Cardiac muscle cell (in vitro differentiated cells and primary cell): ENCODE measurements around the gene ALCAM. TPM values are rescaled to one million over a fixed set of nuclear protein-coding genes. Genes with fewer than 3 reads are reported as not detected.
A peak's percentile ranks its signal among the peaks of the same experiment; 100 is the strongest.

ENCODE experiments used
- DNase-seq, 2 donors: peaks; one replicate each; pipeline versions ENCODE4 v3.0.0 to v3.0.0-alpha.2; 2010 to 2017; ENCODE audit warnings: low read depth in 1 of 2, low spot score in 1 of 2
- H3K27ac ChIP-seq: fragments of 200-600 bp; sonication (generic); 2 replicates; pipeline ENCODE4 v1.5.1; 2016
- H3K27me3 ChIP-seq: fragments of 200-600 bp; sonication (generic); 2 replicates; pipeline ENCODE4 v1.6.0; 2016; ENCODE audit warnings: control low read depth
- H3K36me3 ChIP-seq: fragments of 200-600 bp; sonication (generic); 2 replicates; pipeline ENCODE4 v1.5.1; 2016; ENCODE audit warnings: control low read depth
- H3K4me1 ChIP-seq: fragments of 200-600 bp; sonication (generic); 2 replicates; pipeline ENCODE4 v1.8.1; 2017; ENCODE audit warnings: low read depth, mild to moderate bottlenecking, mixed run types
- H3K4me3 ChIP-seq: fragments of 200-600 bp; sonication (generic); 2 replicates; pipeline ENCODE4 v1.5.1; 2016; ENCODE audit warnings: mild to moderate bottlenecking
- H3K9me3 ChIP-seq: fragments of 200-600 bp; sonication (generic); 2 replicates; pipeline ENCODE4 v1.5.1; 2017; ENCODE audit warnings: low read depth, mild to moderate bottlenecking, control low read depth
- polyA plus RNA-seq: library from polyadenylated mRNA; unstranded; fragments of >200 nt; fragmentation: Nextera tagmentation; extraction: Ambion mirVana; gene quantifications from 2 replicates; pipeline ENCODE4 v1.2.1, GENCODE V29; 2016
- total RNA-seq: library from RNA; depleted of rRNA; stranded (reverse); fragments of >200 nt; gene quantifications from 2 replicates; pipeline ENCODE4 v1.2.3, GENCODE V29; 2016
- TF ChIP-seq, protein P1 (sequence below): IDR thresholded peaks from 2 replicates; pipeline ENCODE4 v1.5.1; 2012; ENCODE audit warnings: low read depth, mild to moderate bottlenecking, low read length

Gene ALCAM
- total RNA-seq (17.1 and 28.9 TPM in 2 replicates), polyA plus RNA-seq (15.3 and 22.8 TPM in 2 replicates)

DNA sequence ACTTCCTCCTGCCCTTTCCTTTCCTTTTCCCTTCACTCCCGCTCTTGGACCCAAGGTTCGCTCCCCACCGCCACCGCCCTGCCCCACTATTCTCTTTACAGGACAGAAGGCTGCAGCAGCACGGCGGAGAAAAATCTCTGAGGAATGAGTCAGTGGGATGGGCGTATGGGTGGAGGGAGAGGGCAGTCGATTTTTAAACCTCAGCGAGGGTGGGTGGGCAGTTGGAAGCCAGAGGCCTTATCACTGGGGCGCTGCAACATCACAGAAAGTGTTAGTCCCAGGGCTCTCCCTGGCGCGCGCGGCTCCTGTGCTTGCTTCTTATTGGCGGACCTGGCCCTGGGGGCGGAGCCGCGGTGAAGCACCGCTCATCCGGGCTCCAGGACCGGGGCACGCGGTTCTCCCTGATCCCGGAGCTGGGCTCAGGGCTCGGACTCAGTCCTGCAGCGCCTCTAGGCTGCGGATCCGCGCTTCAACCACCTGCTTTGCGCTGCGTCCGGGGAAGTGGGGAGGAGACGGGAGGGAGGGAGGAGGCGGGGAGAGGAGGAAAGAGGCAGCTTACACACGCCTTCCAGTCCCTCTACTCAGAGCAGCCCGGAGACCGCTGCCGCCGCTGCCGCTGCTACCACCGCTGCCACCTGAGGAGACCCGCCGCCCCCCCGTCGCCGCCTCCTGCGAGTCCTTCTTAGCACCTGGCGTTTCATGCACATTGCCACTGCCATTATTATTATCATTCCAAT is at the start of gene ALCAM:
ALCAM (plus strand) TSS at position 584 of the 737 bp plus-strand sequence.
- peak; percentile 96 to 99 for DNase-seq
- Histone ChIP-seq H3K36me3 (no peaks in the 10 kb centered on the region), H3K27me3 (peaks cover 12% of the 10 kb centered on the region), H3K27ac (no peak within 1 kb of the TSS), H3K4me1 (no peaks in the 10 kb centered on the region), H3K4me3 (peak within 1 kb of the TSS; percentile 53), H3K9me3 (no peaks in the 10 kb centered on the region)
- TF ChIP-seq, protein P1, sequence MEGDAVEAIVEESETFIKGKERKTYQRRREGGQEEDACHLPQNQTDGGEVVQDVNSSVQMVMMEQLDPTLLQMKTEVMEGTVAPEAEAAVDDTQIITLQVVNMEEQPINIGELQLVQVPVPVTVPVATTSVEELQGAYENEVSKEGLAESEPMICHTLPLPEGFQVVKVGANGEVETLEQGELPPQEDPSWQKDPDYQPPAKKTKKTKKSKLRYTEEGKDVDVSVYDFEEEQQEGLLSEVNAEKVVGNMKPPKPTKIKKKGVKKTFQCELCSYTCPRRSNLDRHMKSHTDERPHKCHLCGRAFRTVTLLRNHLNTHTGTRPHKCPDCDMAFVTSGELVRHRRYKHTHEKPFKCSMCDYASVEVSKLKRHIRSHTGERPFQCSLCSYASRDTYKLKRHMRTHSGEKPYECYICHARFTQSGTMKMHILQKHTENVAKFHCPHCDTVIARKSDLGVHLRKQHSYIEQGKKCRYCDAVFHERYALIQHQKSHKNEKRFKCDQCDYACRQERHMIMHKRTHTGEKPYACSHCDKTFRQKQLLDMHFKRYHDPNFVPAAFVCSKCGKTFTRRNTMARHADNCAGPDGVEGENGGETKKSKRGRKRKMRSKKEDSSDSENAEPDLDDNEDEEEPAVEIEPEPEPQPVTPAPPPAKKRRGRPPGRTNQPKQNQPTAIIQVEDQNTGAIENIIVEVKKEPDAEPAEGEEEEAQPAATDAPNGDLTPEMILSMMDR, result peak; percentile 66

DNA sequence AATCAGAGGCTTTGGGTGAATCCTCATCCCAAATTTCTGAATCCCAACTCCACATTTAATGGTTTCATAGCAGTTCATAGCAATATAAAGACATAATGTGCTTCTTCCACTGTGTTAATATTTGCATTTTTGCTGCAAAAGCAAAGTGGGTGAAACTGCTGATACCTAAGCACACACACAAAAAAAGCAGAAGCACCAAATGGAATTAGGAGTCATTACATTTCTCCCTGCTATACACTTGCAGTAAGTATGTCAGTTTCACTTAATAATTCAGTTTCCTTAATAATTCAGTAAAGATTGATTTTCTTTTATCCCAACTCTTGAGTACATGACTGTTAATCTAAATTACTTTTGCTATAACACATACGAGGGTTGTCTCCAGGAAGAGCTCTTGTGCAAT is 48.9 kb upstream of the ALCAM start:
- Histone ChIP-seq H3K27ac (no peak overlapping the region), H3K27me3 (no peaks in the 10 kb centered on the region), H3K4me3 (no peak overlapping the region), H3K4me1 (no peaks in the 10 kb centered on the region), H3K36me3 (no peaks in the 10 kb centered on the region), H3K9me3 (no peaks in the 10 kb centered on the region)
- TF ChIP-seq, protein P1, result no peak
- no peak for DNase-seq

DNA sequence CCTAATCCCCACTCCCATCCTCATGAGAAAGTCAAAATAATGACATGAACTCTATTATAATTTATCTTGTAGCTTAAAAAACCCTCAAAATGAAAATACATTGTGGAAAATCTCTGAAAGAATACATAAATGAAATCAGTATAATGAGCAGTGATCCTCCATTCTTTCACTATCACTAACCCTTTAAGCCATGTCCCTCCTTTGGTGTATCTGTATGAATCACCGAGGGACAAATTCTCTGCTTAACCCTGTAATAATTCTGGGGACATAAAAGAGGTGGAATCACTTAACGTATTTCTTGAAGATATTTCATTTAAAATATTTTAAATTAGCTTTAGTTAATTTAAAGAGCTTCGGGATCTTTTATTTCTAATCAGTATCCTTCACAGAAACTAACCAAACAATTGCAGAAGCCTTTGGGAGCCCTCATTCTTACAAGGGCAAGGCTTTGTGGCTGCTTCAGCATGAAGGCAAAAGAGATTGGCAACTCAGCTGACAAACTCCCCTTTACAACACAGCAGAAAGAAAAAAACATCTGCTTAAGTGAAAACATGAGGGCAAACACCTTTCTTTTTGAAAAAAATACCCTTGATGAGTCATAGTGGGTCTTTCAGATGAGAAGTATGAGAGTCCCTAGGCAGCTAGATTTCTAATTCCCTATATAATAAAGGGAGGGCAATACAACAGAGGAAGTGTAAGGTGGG is 44.0 kb upstream of the ALCAM start:
- H3K36me3 ChIP-seq, result no peaks in the 10 kb centered on the region
- H3K27ac ChIP-seq, result no peak overlapping the region
- no peak overlapping the region for H3K4me3 ChIP-seq
- H3K4me1 ChIP-seq, result no peaks in the 10 kb centered on the region
- no peaks in the 10 kb centered on the region for H3K27me3 ChIP-seq
- TF ChIP-seq, protein P1, result no peak
- H3K9me3 ChIP-seq, result no peaks in the 10 kb centered on the region
- no peak for DNase-seq

DNA sequence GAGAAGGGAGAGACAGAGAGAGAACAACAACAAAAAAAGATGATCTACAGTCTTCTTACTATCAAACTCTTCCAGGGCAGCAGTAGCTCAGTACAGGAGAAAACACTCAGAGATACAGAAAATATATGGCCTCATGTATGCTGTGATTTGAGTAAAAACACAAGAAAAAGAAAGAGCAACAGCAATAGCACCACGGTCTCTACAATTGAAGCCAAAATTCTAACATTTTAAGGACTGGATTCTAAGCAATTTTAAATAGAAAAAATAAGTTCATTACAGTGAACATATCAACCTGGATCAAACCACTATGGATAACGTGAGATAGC is 43.5 kb upstream of the ALCAM start:
- Histone ChIP-seq H3K4me3 (no peak overlapping the region), H3K27ac (no peak overlapping the region), H3K4me1 (no peaks in the 10 kb centered on the region), H3K9me3 (no peaks in the 10 kb centered on the region), H3K36me3 (no peaks in the 10 kb centered on the region), H3K27me3 (no peaks in the 10 kb centered on the region)
- no peak for DNase-seq
- TF ChIP-seq, protein P1, result no peak

DNA sequence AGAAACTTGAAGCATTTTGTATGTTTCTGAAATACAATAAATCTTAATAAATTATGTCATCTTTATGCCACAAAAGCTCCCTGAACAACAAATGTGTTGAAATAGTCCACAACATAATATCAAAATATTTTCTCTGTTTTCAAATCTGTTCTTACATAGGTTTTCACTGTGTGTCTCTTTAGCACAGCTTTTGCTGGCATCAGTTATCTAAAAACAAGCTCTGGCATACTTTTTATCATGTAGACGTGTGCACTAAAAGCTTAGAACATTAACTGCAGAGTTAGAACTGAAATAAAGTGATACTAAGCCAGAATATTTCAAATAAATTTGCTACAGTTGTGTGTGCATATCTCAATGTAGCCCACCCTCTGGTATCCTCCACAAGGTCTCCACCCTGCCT is 41.8 kb upstream of the ALCAM start:
- DNase-seq, result no peak
- Histone ChIP-seq H3K27ac (no peak overlapping the region), H3K9me3 (no peaks in the 10 kb centered on the region), H3K36me3 (no peaks in the 10 kb centered on the region), H3K4me1 (no peaks in the 10 kb centered on the region), H3K4me3 (no peak overlapping the region), H3K27me3 (no peaks in the 10 kb centered on the region)
- TF ChIP-seq, protein P1, result no peak
